Measurements from ENCODE around the gene ZNF644.
A peak's percentile ranks its signal among the peaks of the same experiment; 100 is the strongest.

Gene ZNF644

DNA sequence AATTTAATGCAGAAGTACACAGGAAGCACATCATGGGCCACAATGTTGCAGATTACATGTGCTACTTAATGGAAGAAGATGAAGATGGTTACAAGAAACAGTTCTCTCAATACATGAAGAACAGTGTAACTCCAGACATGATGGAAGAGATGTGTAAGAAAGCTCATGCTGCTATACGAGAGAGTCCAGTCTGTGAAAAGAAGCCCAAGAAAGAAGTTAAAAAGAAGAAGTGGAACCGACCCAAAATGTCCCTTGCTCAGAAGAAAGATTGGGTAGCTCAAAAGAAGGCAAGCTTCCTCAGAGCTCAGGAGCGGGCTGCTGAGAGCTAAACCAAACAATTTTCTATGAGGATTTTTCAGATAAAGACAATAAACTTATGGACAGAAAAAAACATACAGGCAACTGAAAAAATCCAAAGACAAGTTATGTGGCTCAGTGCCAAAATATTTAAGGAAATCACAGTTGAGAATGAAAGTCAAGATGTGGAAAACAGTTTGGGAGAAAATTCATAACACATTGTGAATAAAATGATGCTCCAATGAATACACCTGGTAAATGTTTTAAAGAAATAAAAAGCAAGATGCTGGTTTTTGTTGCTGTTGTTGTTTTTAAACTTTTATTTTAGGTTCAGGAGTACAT is 2.8 kb upstream of the ZNF644 start:
- H3K36me3 Mint-ChIP-seq (ENCODE audit: low read depth): peaks cover 5% of the 10 kb centered on the region
- TF ChIP-seq, protein P1, sequence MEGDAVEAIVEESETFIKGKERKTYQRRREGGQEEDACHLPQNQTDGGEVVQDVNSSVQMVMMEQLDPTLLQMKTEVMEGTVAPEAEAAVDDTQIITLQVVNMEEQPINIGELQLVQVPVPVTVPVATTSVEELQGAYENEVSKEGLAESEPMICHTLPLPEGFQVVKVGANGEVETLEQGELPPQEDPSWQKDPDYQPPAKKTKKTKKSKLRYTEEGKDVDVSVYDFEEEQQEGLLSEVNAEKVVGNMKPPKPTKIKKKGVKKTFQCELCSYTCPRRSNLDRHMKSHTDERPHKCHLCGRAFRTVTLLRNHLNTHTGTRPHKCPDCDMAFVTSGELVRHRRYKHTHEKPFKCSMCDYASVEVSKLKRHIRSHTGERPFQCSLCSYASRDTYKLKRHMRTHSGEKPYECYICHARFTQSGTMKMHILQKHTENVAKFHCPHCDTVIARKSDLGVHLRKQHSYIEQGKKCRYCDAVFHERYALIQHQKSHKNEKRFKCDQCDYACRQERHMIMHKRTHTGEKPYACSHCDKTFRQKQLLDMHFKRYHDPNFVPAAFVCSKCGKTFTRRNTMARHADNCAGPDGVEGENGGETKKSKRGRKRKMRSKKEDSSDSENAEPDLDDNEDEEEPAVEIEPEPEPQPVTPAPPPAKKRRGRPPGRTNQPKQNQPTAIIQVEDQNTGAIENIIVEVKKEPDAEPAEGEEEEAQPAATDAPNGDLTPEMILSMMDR (IDR thresholded peaks at IDR 0.05; ENCODE audit: unreplicated experiment in 3 of 3): no peak
- H3K9me3 Mint-ChIP-seq: no peaks in the 10 kb centered on the region
- no peak overlapping the region for H3K4me3 Mint-ChIP-seq
- H3K4me1 Mint-ChIP-seq: peaks cover 20% of the 10 kb centered on the region
- H3K27me3 Mint-ChIP-seq (ENCODE audit: low read depth): no peaks in the 10 kb centered on the region
- H3K27ac Mint-ChIP-seq: no peak overlapping the region

GRCh38 chr1:91022518-91022929 is 689 bp upstream of the ZNF644 start:
- TF ChIP-seq, protein P1 (IDR thresholded peaks at IDR 0.05; ENCODE audit: unreplicated experiment in 3 of 3): no peak
- peak overlapping the region; percentile 98 to 100 (median 100) for H3K27ac Mint-ChIP-seq
- peaks cover 32% of the 10 kb centered on the region for H3K4me1 Mint-ChIP-seq
- peaks cover 17% of the 10 kb centered on the region for H3K36me3 Mint-ChIP-seq (ENCODE audit: low read depth)
- no peaks in the 10 kb centered on the region for H3K27me3 Mint-ChIP-seq (ENCODE audit: low read depth)
- no peaks in the 10 kb centered on the region for H3K9me3 Mint-ChIP-seq
- H3K4me3 Mint-ChIP-seq: peak overlapping the region; percentile 98 to 100 (median 99)

GRCh38 chr1:91020967-91021685 is 709 bp downstream of the ZNF644 start:
- H3K9me3 Mint-ChIP-seq: no peaks in the 10 kb centered on the region
- H3K27ac Mint-ChIP-seq: peak overlapping the region; percentile 98 to 100 (median 100)
- H3K36me3 Mint-ChIP-seq (ENCODE audit: low read depth): peaks cover 18% of the 10 kb centered on the region
- TF ChIP-seq, protein P1 (IDR thresholded peaks at IDR 0.05; ENCODE audit: unreplicated experiment in 3 of 3): no peak
- H3K4me3 Mint-ChIP-seq: peak overlapping the region; percentile 98 to 100 (median 99)
- H3K4me1 Mint-ChIP-seq: peaks cover 34% of the 10 kb centered on the region
- H3K27me3 Mint-ChIP-seq (ENCODE audit: low read depth): no peaks in the 10 kb centered on the region

DNA sequence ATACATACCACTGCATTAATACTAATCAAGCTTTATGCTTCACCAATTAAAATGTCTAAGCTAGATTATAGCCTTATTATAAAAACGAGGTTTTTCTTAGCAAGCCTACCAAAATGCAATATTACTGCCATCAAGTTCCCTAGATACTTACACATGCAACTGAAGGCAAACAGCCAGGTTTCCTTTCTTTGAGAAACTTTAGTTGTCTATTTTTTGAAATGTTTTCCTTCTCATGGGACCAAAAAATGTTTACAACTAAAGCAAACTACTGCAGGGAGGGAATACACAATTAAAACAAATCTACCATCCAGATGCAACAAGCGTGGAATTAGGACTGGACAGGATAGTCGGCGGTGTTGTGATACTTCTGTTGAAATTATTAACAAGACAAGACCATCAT is 1.3 kb downstream of the ZNF644 start:
- Mint-ChIP-seq H3K27me3 (ENCODE audit: low read depth) (no peaks in the 10 kb centered on the region), H3K27ac (peak overlapping the region; percentile 98 to 100 (median 100)), H3K9me3 (no peaks in the 10 kb centered on the region), H3K4me1 (peaks cover 37% of the 10 kb centered on the region), H3K4me3 (peak overlapping the region; percentile 98 to 100 (median 99)), H3K36me3 (ENCODE audit: low read depth) (peaks cover 22% of the 10 kb centered on the region)
- TF ChIP-seq, protein P1 (IDR thresholded peaks at IDR 0.05; ENCODE audit: unreplicated experiment in 3 of 3): no peak

DNA sequence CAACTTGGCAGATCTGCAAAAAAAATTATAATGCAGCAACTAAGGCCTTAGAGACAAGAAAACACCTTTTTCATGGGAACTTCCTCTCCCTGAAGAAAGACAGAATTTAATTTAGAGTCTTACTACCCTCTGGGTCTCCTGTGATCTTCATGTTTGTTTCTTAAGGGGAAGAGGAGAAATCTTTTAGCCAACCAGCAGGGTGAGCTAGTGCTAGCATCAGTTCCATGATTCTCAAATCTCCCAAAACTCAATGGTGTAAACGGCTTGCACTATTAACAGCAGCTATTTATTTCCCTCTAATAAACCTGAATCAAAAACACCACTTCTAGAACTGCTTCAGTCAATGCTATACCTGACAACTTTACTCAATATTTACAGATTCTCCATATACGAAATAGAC is 3.8 kb downstream of the ZNF644 start:
- peaks cover 33% of the 10 kb centered on the region for H3K36me3 Mint-ChIP-seq (ENCODE audit: low read depth)
- H3K27ac Mint-ChIP-seq: peak overlapping the region in 1 of 3 experiments; percentile 5
- no peaks in the 10 kb centered on the region for H3K27me3 Mint-ChIP-seq (ENCODE audit: low read depth)
- H3K9me3 Mint-ChIP-seq: no peaks in the 10 kb centered on the region
- H3K4me3 Mint-ChIP-seq: peak overlapping the region; percentile 19 to 60 (median 38)
- TF ChIP-seq, protein P1 (IDR thresholded peaks at IDR 0.05; ENCODE audit: unreplicated experiment in 3 of 3): peak in 2 of 3 experiments; percentile 20 to 28
- H3K4me1 Mint-ChIP-seq: peaks cover 42% of the 10 kb centered on the region

Measured in nephron (organoid).